GM19099 (cell line): Measurements from ENCODE around the gene SORBS2.

Experiments
- POLR2A ChIP-seq: IDR thresholded peaks from 3 replicates; pipeline ENCODE4 v1.6.1; 2011; ENCODE audit warnings: low read depth; ENCODE audit not compliant: insufficient read length; ENCODE audit errors: extremely low read depth

The SORBS2 gene

GRCh38 chr4:185775792-185776555, 36.0 kb downstream of the SORBS2 start:
- no peak for TF ChIP-seq POLR2A

GRCh38 chr4:185774845-185775680, 36.9 kb downstream of the SORBS2 start:
- TF ChIP-seq POLR2A, result no peak

DNA sequence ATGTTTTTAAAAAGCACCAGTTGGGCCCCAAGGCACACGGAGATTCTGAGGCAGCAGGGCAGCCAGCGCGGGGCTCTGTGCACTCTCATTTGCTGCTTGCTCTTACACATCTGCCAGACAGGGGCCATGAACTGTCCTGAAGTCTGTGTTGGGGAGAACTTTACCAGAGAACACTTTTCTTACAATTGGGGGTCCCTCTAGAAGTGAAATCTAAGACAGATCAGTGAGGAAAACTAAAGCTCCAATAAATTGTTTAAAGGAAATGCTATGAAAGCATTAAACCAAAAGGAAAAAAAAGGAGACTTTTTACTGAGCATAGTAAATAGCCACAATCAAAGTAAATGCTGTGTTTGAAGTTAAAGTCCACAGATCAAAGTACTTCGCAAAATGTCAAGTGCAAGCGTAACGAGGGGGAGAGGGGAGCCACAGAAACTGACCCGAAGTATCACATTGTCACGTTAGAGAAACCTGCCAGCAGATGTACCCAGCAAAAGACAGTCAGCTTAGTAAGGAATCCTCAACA, 37.8 kb downstream of the SORBS2 start:
- no peak for TF ChIP-seq POLR2A

- TF ChIP-seq POLR2A, result no peak
Observed at GRCh38 chr4:185773419-185773818, 38.6 kb downstream of the SORBS2 start.

DNA sequence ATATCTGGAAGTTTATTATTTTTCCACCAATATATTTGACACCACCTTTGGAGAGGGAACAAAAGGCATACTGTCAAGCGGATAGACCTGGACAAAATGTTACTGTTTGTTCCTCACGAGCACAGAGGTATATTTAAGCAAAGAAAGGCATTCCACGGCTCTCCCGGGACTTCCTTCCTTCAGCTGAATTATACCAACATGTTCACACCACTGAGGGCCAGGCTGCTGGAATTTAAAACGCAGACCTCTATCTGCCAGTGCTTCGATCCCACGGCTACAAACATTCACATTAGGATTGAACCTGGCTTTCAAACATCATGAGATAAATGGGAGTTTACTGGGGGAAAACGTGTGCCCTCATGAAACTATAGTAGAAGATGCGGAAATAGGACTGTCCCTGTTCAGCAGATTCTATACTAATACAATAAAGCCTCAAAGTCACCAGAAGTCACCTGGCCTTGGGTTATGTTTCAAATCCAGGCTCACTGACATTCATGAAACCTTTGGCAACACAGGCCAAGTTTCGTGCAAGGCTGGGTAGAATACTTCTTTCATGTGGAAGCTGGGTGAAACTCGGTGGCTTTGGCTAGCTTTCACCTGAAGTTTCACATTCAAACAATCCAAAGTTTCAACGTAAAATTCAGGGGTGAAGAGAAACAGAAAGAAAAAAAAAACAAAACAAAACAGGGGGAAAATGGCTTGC, 39.5 kb downstream of the SORBS2 start:
- no peak for TF ChIP-seq POLR2A

DNA sequence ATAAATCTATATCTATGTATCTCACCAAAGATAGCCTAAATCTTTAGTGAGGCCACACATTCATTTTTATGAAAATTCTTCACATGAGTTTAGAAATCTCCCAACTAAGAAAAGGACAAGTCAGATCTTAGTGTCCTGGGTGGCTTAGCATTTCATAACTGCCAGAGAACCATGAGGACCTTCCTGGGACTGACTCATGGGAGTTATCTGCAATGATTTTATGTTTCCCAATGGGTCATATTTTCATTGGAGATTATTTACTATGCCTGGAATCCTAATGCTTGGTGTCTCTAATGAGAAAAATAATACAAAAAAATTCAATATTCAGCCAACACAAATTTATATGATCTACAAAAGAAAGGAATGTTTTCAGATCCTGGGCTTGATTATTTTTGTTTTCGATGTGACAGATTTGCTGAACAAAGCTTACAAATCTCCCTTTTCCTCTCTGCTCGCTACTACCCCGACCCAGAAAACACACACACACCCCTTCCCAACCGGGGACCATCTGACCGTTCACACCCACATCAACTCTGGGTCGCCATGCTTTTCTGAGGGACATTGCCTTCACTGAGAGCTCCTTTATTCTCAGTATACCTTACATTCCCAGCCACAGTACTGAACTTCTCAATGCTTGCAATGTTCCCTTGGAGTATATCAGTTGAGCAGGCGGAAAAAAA, 40.1 kb downstream of the SORBS2 start:
- no peak for TF ChIP-seq POLR2A

DNA sequence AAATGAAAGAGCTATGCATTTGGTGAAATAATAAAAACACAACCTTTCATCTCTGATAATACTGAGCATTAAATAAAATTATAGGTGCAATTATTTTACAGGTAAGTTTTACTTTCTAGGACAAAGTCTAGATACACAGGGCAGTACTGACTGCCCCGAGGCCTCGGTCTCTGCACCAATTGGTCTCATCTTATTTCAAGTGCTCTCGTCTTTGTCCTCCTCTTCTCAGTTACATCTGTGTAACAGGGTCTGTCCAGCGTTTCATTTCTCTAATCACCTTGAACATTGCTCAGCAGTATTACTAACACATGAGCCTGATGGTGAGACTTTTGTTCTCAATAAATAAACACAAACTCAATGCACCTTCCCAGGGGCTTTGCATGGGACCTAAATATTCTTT, 44.5 kb downstream of the SORBS2 start:
- TF ChIP-seq POLR2A, result no peak

- TF ChIP-seq POLR2A, result no peak
Observed at GRCh38 chr4:185764876-185765275, 47.1 kb downstream of the SORBS2 start.

GRCh38 chr4:185761352-185762235, 50.4 kb downstream of the SORBS2 start:
- TF ChIP-seq POLR2A, result no peak

DNA sequence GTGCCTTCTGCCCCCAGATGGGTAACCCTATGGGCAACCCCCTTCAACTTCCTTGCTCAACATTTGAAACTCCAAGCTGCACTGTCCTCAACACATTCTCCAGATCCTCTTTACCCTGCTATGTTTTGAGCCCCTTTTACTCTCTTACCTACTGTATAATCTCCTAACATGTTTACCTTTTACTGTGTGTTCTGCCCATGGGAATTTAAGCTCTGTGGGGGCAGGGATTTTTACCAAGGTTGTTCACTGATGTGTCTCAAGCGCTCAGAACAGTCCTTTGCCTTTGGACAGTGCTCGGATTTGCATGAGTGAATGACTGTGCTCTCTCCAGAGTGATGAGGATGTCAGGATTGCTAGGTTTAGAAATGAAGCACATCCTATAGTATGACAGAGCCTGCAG, 53.2 kb downstream of the SORBS2 start:
- TF ChIP-seq POLR2A, result no peak

GRCh38 chr4:185755451-185755850, 56.5 kb downstream of the SORBS2 start:
- TF ChIP-seq POLR2A, result no peak

DNA sequence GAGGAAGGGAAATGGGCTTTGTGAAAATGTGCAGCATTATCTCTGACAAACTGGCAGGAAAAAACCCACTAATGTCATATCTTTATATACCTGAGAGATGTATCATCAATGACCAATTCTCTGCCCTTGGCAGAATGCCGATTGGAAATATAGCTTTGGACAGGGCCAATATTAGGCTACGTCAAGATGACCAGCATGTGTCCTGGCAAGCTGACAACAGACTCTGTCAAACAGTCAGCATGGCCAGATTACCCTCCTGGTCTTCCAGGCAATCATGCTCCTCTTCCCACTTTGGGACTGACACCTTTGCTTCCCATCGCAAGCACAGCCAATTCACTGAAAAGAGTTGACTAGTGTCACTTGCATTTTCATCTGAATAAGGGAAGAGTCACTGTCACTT, 57.0 kb downstream of the SORBS2 start:
- TF ChIP-seq POLR2A, result no peak

DNA sequence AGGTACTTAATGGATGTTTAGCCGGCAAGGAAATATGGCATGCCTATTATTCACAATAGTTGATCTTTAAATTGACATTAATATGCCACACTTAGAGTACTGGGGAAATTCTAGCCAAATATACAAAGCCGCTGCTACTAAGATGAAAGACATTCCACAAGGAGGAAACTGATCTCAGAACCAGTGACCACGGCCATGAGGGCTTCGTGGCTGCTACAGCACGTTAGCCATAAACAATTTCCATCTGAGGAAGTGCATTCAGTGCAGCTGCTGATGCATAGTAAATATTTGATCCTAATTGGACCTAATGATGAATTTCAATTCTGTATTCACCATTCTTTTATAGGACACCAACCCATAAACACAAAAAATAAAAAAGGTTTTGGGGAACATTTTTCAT, 59.1 kb downstream of the SORBS2 start:
- no peak for TF ChIP-seq POLR2A

DNA sequence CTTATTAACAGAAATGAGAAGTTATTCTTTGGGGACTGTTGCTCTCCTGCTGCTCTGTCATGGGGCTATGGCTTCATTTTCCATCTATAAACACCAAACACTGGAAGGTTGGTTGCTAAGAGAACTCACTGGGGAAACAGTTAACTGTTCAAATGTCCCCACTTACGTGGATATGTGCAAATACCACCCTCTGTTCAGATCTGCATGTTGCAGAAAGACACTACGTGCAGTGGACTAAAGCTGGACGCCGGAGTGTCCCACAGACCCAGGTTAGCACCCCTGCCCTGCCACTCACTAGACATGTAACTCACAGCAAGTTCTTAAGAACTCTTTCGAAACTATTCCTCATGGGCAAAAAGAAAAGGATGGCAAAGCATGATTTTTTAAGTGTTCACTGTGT, 62.1 kb downstream of the SORBS2 start:
- no peak for TF ChIP-seq POLR2A

- TF ChIP-seq POLR2A, result no peak
Observed at GRCh38 chr4:185748901-185749390, 63.0 kb downstream of the SORBS2 start.
